HCT116 (cell line): ENCODE measurements around the gene IFITM10. TPM values are rescaled to one million over a fixed set of nuclear protein-coding genes. Genes with fewer than 3 reads are reported as not detected.

Experiments used
- ATAC-seq: fragments of 200-7000 bp; cut with Tn5 transposase; 2 replicates; pipeline ENCODE4 v1.9.1; 2020; ENCODE audit warnings: mild to moderate bottlenecking, moderate library complexity
- Bru-seq: library from RNA; stranded (reverse); fragments of 400-500 nt; gene quantifications from one replicate; lab custom pipeline; 2021; lab: Mats Ljungman, UMichigan
- BruChase-seq, 2 experiments: library from RNA; stranded (reverse); fragments of 400-500 nt; gene quantifications; one replicate each; lab custom pipeline; 2021; lab: Mats Ljungman, UMichigan
- BruUV-seq: library from RNA; stranded (reverse); fragments of 400-500 nt; replicated peaks from 2 replicates; lab custom pipeline; 2021; lab: Mats Ljungman, UMichigan
- CTCF ChIA-PET: fragments of 300-600 bp; sonication (Branson Sonifier 250); formaldehyde crosslinking; loops from one replicate; lab custom pipeline; 2021; ENCODE audit warnings: antibody characterized with exemption; lab: Charles Lee
- POLR2A ChIA-PET: fragments of 300-600, 350-600 bp; sonication (Branson Sonifier 250); formaldehyde crosslinking; loops from one replicate; lab custom pipeline; 2021; ENCODE audit warnings: antibody characterized with exemption; lab: Charles Lee
- RAD21 ChIA-PET, 2 experiments: fragments of 300-600 bp; sonication (Branson Sonifier 250); formaldehyde crosslinking; loops; one replicate each; lab custom pipeline; 2023; ENCODE audit warnings: low total read pairs in 2 of 2; ENCODE audit not compliant: uncharacterized antibody in 2 of 2, unreplicated experiment in 2 of 2, low non-redundant PET in 1 of 2; lab: Charles Lee
- DNase-seq: peaks from one replicate; pipeline ENCODE4 v3.0.0-alpha.2; 2010; ENCODE audit warnings: low read depth, low spot score
- H2AFZ ChIP-seq: fragments of 200-600 bp; shearing (Covaris generic), sonication (generic); 2 replicates; pipeline ENCODE4 v1.6.1; 2017; ENCODE audit warnings: low read depth, mixed run types, mixed read lengths, antibody characterized with exemption, low read length; ENCODE audit not compliant: poor library complexity, severe bottlenecking
- H3K27ac ChIP-seq: 2 replicates; pipeline ENCODE4 v1.5.1; 2012; ENCODE audit warnings: low read depth, low read length
- H3K27me3 ChIP-seq: fragments of 200-600 bp; sonication (generic); 2 replicates; pipeline ENCODE4 v1.6.1; 2016; ENCODE audit warnings: mixed run types, low read length, mixed read lengths; ENCODE audit not compliant: insufficient read depth
- H3K36me3 ChIP-seq, 2 experiments: fragments of 200-500 bp in 1 of 2; fragments of 200-600 bp in 1 of 2; sonication (Bioruptor generic) in 1 of 2; sonication (generic) in 1 of 2; 2 replicates each; pipeline versions ENCODE4 v1.5.1 to v1.6.1; 2014 to 2016; ENCODE audit warnings: low read length in 2 of 2, inconsistent platforms in 1 of 2, mixed read lengths in 1 of 2, mixed run types in 1 of 2; ENCODE audit not compliant: insufficient read depth in 2 of 2, control insufficient read depth in 1 of 2
- H3K4me1 ChIP-seq, 2 experiments: fragments of 200-600 bp in 1 of 2; sonication (generic) in 1 of 2; 2 replicates each; pipeline versions ENCODE4 v1.5.1 to v1.6.1; 2012 to 2017; ENCODE audit warnings: low read length in 2 of 2, inconsistent platforms in 1 of 2, mild to moderate bottlenecking in 1 of 2, mixed read lengths in 1 of 2, mixed run types in 1 of 2, moderate library complexity in 1 of 2; ENCODE audit not compliant: insufficient read depth in 2 of 2, control insufficient read depth in 1 of 2
- H3K4me2 ChIP-seq: fragments of 200-600 bp; sonication (generic); 2 replicates; pipeline ENCODE4 v1.6.1; 2017; ENCODE audit warnings: mixed run types, low read length, mixed read lengths
- H3K4me3 ChIP-seq, 2 experiments: fragments of 200-600 bp in 1 of 2; sonication (generic) in 1 of 2; replicated peaks in 1 of 2; 2 replicates each; pipeline ENCODE4 v1.5.1; 2011 to 2016; ENCODE audit warnings: low read length in 2 of 2, control low read depth in 1 of 2, low read depth in 1 of 2, mild to moderate bottlenecking in 1 of 2, mixed read lengths in 1 of 2, mixed run types in 1 of 2
- H3K79me2 ChIP-seq: fragments of 200-600 bp; sonication (generic); 2 replicates; pipeline ENCODE4 v1.6.1; 2017; ENCODE audit warnings: mild to moderate bottlenecking, mixed run types, low read length, moderate library complexity, mixed read lengths; ENCODE audit not compliant: insufficient read depth
- H3K9ac ChIP-seq: fragments of 200-600 bp; sonication (generic); 2 replicates; pipeline ENCODE4 v1.6.1; 2016; ENCODE audit warnings: low read length, mixed read lengths
- H3K9me2 ChIP-seq: fragments of 200-600 bp; sonication (generic), shearing (Covaris generic); 2 replicates; pipeline ENCODE4 v1.6.1; 2017; ENCODE audit warnings: mixed run types, mild to moderate bottlenecking, moderate library complexity; ENCODE audit not compliant: insufficient read depth
- H3K9me3 ChIP-seq, 2 experiments: fragments of 200-500 bp in 1 of 2; fragments of 200-600 bp in 1 of 2; sonication (Bioruptor generic) in 1 of 2; sonication (generic) in 1 of 2; 2 replicates each; pipeline ENCODE4 v1.6.1; 2014 to 2017; ENCODE audit warnings: low read length in 2 of 2, mixed read lengths in 2 of 2, inconsistent platforms in 1 of 2, low read depth in 1 of 2, mild to moderate bottlenecking in 1 of 2, mixed run types in 1 of 2, moderate library complexity in 1 of 2; ENCODE audit not compliant: control insufficient read depth in 1 of 2, insufficient read depth in 1 of 2
- H4K20me1 ChIP-seq: fragments of 200-600 bp; sonication (generic), shearing (Covaris generic); 2 replicates; pipeline ENCODE4 v1.6.1; 2017; ENCODE audit warnings: mixed run types, mild to moderate bottlenecking, moderate library complexity; ENCODE audit not compliant: insufficient read depth
- EZH2phosphoT487 ChIP-seq: fragments of 200-600 bp; IDR thresholded peaks from 2 replicates; pipeline ENCODE4 v1.6.1; 2018; ENCODE audit warnings: antibody characterized with exemption, borderline replicate concordance
- FOSL1 ChIP-seq: IDR thresholded peaks from 2 replicates; pipeline ENCODE4 v1.6.1; 2012; ENCODE audit warnings: low read depth
- JUND ChIP-seq: IDR thresholded peaks from 2 replicates; pipeline ENCODE4 v1.6.1; 2012
- POLR2AphosphoS5 ChIP-seq: IDR thresholded peaks from 2 replicates; pipeline ENCODE4 v1.6.1; 2011; ENCODE audit warnings: mild to moderate bottlenecking, low read depth, low read length, moderate library complexity
- RAD21 ChIP-seq: IDR thresholded peaks from 2 replicates; pipeline ENCODE4 v1.6.1; 2012; ENCODE audit warnings: low read depth, mild to moderate bottlenecking
- REST ChIP-seq: IDR thresholded peaks from 2 replicates; pipeline ENCODE4 v1.6.1; 2012; ENCODE audit warnings: low read depth
- SIN3A ChIP-seq: IDR thresholded peaks from 2 replicates; pipeline ENCODE4 v1.6.1; 2012; ENCODE audit warnings: low read depth
- SP1 ChIP-seq: IDR thresholded peaks from 2 replicates; pipeline ENCODE4 v1.6.1; 2012; ENCODE audit warnings: low read depth
- SRF ChIP-seq: IDR thresholded peaks from 2 replicates; pipeline ENCODE4 v1.6.1; 2012; ENCODE audit warnings: low read depth
- YY1 ChIP-seq: IDR thresholded peaks from 2 replicates; pipeline ENCODE4 v1.6.1; 2011; ENCODE audit warnings: low read length, low read depth, moderate library complexity, mild to moderate bottlenecking; ENCODE audit not compliant: insufficient replicate concordance; ENCODE audit errors: extremely low read depth
- ZBTB33 ChIP-seq: IDR thresholded peaks from 2 replicates; pipeline ENCODE4 v1.6.1; 2011; ENCODE audit warnings: mild to moderate bottlenecking, low read length, moderate library complexity; ENCODE audit not compliant: insufficient replicate concordance; ENCODE audit errors: extremely low read depth
- ZFX ChIP-seq: fragments of 450-650 bp; IDR thresholded peaks from 2 replicates; pipeline ENCODE4 v1.6.1; 2017
- ZNF274 ChIP-seq: fragments of 200-500 bp; sonication (Bioruptor generic); IDR thresholded peaks from 2 replicates; pipeline ENCODE4 v1.6.1; 2014; ENCODE audit warnings: mild to moderate bottlenecking, low read depth, low read length, inconsistent platforms
- intact Hi-C: fragments of 100-400 bp; cut with micrococcal nuclease; formaldehyde crosslinking; loops from 2 replicates; pipeline ENCODE4 v1.10.0; 2022
- long read RNA-seq: library from polyadenylated mRNA; unstranded; transcript quantifications from one replicate; pipeline ENCODE4 v2.0.0, GENCODE V29; 2021; ENCODE audit not compliant: unreplicated experiment
- polyA plus RNA-seq: library from polyadenylated mRNA; unstranded; fragments of >200 nt; gene quantifications from 2 replicates; pipeline ENCODE4 v1.2.1, GENCODE V29; 2012; ENCODE audit warnings: missing spikeins
- total RNA-seq: library from RNA; stranded (reverse); gene quantifications from one replicate; pipeline ENCODE4 v1.2.1, GENCODE V29; 2021; ENCODE audit not compliant: unreplicated experiment

The IFITM10 gene
- 1.9 TPM for total RNA-seq
- polyA plus RNA-seq: 0.23 and 0.29 TPM in 2 replicates
- percentile 25 among the genes with signal in this experiment for Bru-seq, nascent RNA
- BruChase-seq, experiment 1, labeled RNA remaining after a 6-hour chase: percentile 48 among the genes with signal in this experiment
- percentile 38 among the genes with signal in this experiment for BruChase-seq, experiment 2, labeled RNA remaining after a 2-hour chase
- long read RNA-seq, partial matches to known transcripts: 0 of 1 reads
- long read RNA-seq, other reads (novel, unspliced or antisense): 1 of 1 reads

GRCh38 chr11:1750481-1750839, at the start of gene IFITM10:
Gene IFITM10 (minus strand): TSS chr11:1750595. CDS start chr11:1750442, 153 bp downstream.
- no peaks in the 10 kb centered on the region for H3K79me2 ChIP-seq
- H2AFZ ChIP-seq: no peak within 1 kb of the TSS
- no peak within 1 kb of the TSS for H3K27ac ChIP-seq
- DNase-seq (no peak), ATAC-seq (peak; percentile 50; the same call in 1 of the 2 replicates)
- H3K36me3 ChIP-seq: no peaks in the 10 kb centered on the region; a peak in 1 of 4 replicates
- no peak within 1 kb of the TSS for H3K9ac ChIP-seq
- intact Hi-C loops: no loop called here
- no peaks in the 10 kb centered on the region for H4K20me1 ChIP-seq
- H3K4me3 ChIP-seq: no peak within 1 kb of the TSS
- ChIA-PET CTCF (no interaction called here), RAD21 (no interaction called here), POLR2A (no interaction called here)
- H3K9me3 ChIP-seq: no peaks in the 10 kb centered on the region
- no peaks in the 10 kb centered on the region for H3K9me2 ChIP-seq
- BruUV-seq: no TSS peak
- no peak for TF ChIP-seq YY1
- H3K27me3 ChIP-seq: no peaks in the 10 kb centered on the region
- H3K4me1 ChIP-seq: no peaks in the 10 kb centered on the region
- H3K4me2 ChIP-seq: no peak within 1 kb of the TSS

GRCh38 chr11:1797391-1798125, 47.2 kb upstream of the IFITM10 start:
- no TSS peak for BruUV-seq
- Histone ChIP-seq H3K4me2 (no peak overlapping the region), H4K20me1 (no peaks in the 10 kb centered on the region), H3K9me2 (no peaks in the 10 kb centered on the region), H3K4me1 (no peaks in the 10 kb centered on the region), H3K27me3 (no peaks in the 10 kb centered on the region; the same call in 1 of the 2 replicates), H3K79me2 (no peaks in the 10 kb centered on the region), H2AFZ (no peak overlapping the region), H3K27ac (no peak overlapping the region), H3K36me3 (no peaks in the 10 kb centered on the region), H3K4me3 (no peak overlapping the region), H3K9ac (no peak overlapping the region), H3K9me3 (no peaks in the 10 kb centered on the region)
- DNase-seq (no peak), ATAC-seq (no peak)
- RAD21 ChIA-PET: no interaction called here
- POLR2A ChIA-PET: no interaction called here
- CTCF ChIA-PET: interaction anchor here (0.8 kb wide), 1 partner anchor 35 kb away, joined by 4 read pairs; no protein-coding TSS in a partner anchor
- intact Hi-C loops: no loop called here
- TF ChIP-seq ZNF274 (no peak), FOSL1 (no peak), SRF (no peak), SP1 (no peak), RAD21 (no peak), EZH2phosphoT487 (no peak), REST (no peak), SIN3A (no peak), YY1 (no peak), ZBTB33 (no peak), JUND (no peak), POLR2AphosphoS5 (no peak), ZFX (no peak)
